Body of pancreas (tissue), 4 donors: ENCODE measurements around the gene ZNF407.

Experiments
- CTCF ChIP-seq, 7 experiments: fragments of 450-650 bp in 4 of 7; fragments of 200-600 bp in 3 of 7; sonication (generic) in 3 of 7; IDR thresholded peaks; one replicate each; pipeline ENCODE4 v1.5.1; 2016 to 2019; ENCODE audit warnings: antibody characterized with exemption in 7 of 7
- POLR2A ChIP-seq, 3 donors: fragments of 450-650 bp; IDR thresholded peaks; one replicate each; pipeline ENCODE4 v1.6.1; 2016; ENCODE audit warnings: antibody characterized with exemption in 3 of 3, mild to moderate bottlenecking in 2 of 3

- no peak for TF ChIP-seq POLR2A (IDR thresholded peaks at IDR 0.05)
- TF ChIP-seq CTCF (IDR thresholded peaks at IDR 0.05), result no peak
Measured at GRCh38 chr18:74728586-74728985, 130.9 kb downstream of the ZNF407 start.
